SU-DHL-6 (cell line): Measurements from ENCODE around the gene DNAJC28.

Experiments
- CTCF ChIP-seq: fragments of 200-600 bp; sonication (generic); IDR thresholded peaks from one replicate; pipeline ENCODE4 v1.5.1; 2017; ENCODE audit warnings: antibody characterized with exemption, mild to moderate bottlenecking, low read length, moderate library complexity; ENCODE audit not compliant: insufficient read depth, poor library complexity, severe bottlenecking
- EZH2phosphoT487 ChIP-seq: fragments of 200-600 bp; sonication (generic), shearing (Covaris generic); conservative IDR thresholded peaks from 2 replicates; pipeline ENCODE4 v1.6.1; 2018; ENCODE audit warnings: mild to moderate bottlenecking, antibody characterized with exemption, low read length, moderate library complexity, mixed read lengths

GRCh38 chr21:33452362-33452761 is 39.2 kb downstream of the DNAJC28 start:
- TF ChIP-seq EZH2phosphoT487 (no peak), CTCF (no peak)
